ENCODE data around the gene C10orf95.

DNA sequence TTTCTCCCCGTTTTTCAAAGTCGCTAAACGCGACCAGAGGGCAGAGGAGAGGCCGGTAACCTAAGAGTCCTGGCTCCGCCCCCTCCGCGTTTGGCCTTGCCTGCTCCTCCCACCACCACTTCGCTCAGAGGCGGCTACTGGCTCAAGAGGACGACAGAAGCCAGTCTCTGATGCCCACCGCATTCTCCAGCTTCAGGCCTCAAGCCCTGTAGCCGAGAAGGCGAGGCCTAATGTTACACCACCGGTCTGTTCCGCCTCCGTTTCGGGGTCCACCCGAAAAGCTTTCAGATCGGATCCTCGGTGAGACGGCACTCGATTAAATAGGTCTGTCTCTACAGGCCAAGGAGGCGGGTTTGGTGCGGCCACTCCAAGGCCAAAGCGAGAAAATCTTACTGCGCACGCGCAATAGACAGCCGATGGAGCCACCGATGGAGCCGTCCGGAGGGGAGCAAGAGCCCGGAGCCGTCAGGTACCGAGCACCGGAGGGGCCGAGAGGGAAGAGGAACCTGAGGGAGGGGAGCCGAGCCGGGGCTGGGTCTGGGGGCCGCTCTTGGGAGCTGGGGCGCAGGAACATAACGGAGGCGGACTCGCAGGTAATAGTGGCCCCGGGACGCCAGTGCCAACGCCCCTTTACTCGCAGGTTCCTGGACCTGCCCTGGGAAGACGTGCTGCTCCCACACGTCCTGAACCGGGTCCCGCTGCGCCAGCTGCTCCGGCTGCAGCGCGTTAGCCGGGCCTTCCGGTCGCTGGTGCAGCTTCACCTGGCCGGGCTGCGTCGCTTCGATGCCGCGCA lies 30.4 kb downstream of the C10orf95 start, which contains the start of gene FBXL15:
- TF ChIP-seq, protein P1, sequence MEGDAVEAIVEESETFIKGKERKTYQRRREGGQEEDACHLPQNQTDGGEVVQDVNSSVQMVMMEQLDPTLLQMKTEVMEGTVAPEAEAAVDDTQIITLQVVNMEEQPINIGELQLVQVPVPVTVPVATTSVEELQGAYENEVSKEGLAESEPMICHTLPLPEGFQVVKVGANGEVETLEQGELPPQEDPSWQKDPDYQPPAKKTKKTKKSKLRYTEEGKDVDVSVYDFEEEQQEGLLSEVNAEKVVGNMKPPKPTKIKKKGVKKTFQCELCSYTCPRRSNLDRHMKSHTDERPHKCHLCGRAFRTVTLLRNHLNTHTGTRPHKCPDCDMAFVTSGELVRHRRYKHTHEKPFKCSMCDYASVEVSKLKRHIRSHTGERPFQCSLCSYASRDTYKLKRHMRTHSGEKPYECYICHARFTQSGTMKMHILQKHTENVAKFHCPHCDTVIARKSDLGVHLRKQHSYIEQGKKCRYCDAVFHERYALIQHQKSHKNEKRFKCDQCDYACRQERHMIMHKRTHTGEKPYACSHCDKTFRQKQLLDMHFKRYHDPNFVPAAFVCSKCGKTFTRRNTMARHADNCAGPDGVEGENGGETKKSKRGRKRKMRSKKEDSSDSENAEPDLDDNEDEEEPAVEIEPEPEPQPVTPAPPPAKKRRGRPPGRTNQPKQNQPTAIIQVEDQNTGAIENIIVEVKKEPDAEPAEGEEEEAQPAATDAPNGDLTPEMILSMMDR (IDR thresholded peaks at IDR 0.05), result no peak
- no peak for TF ChIP-seq EZH2 (IDR thresholded peaks at IDR 0.05; ENCODE audit: borderline replicate concordance, insufficient read depth, low read depth, low read length, poor library complexity, severe bottlenecking)

Data from B cell (primary cell).